Measurements from ENCODE around the gene BCAS3. TPM values are rescaled to one million over a fixed set of nuclear protein-coding genes. Genes with fewer than 3 reads are reported as not detected.

Gene BCAS3
- total and polyA plus RNA-seq, 2 donors (not counting 1 experiment from before 2014, with no cell fraction given) = 13.9 to 73.4 TPM

DNA sequence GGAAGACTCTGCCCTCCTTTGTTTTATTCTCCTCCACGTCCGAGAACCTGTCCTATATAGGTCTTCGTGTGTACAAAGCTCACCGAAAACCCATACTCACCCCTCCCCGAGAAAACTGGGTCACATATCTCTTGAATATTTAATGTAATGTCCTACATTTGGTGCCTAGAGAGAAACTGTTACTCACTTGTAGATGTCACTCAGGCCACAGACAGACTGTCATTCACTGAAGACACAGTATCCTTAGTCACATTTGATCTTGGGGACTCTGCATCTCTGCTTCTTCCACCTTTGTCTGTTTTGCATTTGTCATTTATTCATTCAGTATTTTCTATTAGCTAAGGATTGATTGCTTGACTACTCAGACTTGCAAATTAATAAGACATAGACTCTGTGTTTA lies 590.2 kb downstream of the BCAS3 start:
- TF ChIP-seq, protein P1, sequence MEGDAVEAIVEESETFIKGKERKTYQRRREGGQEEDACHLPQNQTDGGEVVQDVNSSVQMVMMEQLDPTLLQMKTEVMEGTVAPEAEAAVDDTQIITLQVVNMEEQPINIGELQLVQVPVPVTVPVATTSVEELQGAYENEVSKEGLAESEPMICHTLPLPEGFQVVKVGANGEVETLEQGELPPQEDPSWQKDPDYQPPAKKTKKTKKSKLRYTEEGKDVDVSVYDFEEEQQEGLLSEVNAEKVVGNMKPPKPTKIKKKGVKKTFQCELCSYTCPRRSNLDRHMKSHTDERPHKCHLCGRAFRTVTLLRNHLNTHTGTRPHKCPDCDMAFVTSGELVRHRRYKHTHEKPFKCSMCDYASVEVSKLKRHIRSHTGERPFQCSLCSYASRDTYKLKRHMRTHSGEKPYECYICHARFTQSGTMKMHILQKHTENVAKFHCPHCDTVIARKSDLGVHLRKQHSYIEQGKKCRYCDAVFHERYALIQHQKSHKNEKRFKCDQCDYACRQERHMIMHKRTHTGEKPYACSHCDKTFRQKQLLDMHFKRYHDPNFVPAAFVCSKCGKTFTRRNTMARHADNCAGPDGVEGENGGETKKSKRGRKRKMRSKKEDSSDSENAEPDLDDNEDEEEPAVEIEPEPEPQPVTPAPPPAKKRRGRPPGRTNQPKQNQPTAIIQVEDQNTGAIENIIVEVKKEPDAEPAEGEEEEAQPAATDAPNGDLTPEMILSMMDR (IDR thresholded peaks at IDR 0.05) = no peak
- TF ChIP-seq EZH2 (IDR thresholded peaks at IDR 0.05; ENCODE audit: borderline replicate concordance, insufficient read depth, low read depth, low read length, poor library complexity, severe bottlenecking) = no peak
- Mint-ChIP-seq H3K9me3 (ENCODE audit: insufficient read depth) (no peaks in the 10 kb centered on the region), H3K27ac (no peak overlapping the region), H3K27me3 (no peaks in the 10 kb centered on the region), H3K4me1 (no peaks in the 10 kb centered on the region), H3K4me3 (no peak overlapping the region)
- Histone ChIP-seq H3K27me3 (replicated peaks in 1 of 4; ENCODE audit: control extremely low read depth in 1 of 4, control insufficient read depth in 3 of 4, insufficient read depth in 4 of 4, low read length in 3 of 4) (no peaks in the 10 kb centered on the region), H3K9me3 (ENCODE audit: control extremely low read depth in 1 of 3, control insufficient read depth in 2 of 3, insufficient read depth in 1 of 3, low read length in 2 of 3) (no peaks in the 10 kb centered on the region), H4K20me1 (ENCODE audit: control insufficient read depth, insufficient read depth, low read length, poor library complexity, severe bottlenecking) (no peaks in the 10 kb centered on the region), H3K4me1 (ENCODE audit: control insufficient read depth in 2 of 2, insufficient read depth in 2 of 2, low read length in 2 of 2) (no peaks in the 10 kb centered on the region), H3K36me3 (replicated peaks in 1 of 2; ENCODE audit: control extremely low read depth in 1 of 2, control insufficient read depth in 1 of 2, extremely low read depth in 1 of 2, insufficient read depth in 2 of 2, low read length in 1 of 2) (no peaks in the 10 kb centered on the region), H3K4me3 (ENCODE audit: control extremely low read depth in 1 of 5, extremely low read depth in 1 of 5, insufficient read depth in 1 of 5, low read depth in 2 of 5, low read length in 4 of 5) (no peak overlapping the region), H2AFZ (ENCODE audit: insufficient read depth, low read depth, low read length, poor library complexity, severe bottlenecking) (no peak overlapping the region), H3K27ac (ENCODE audit: low read length in 2 of 2) (no peak overlapping the region), H3K9ac (ENCODE audit: low read length) (no peak overlapping the region), H3K79me2 (ENCODE audit: control insufficient read depth, insufficient read depth, low read length) (no peaks in the 10 kb centered on the region), H3K4me2 (replicated peaks; ENCODE audit: low read depth, low read length, poor library complexity, severe bottlenecking) (no peak overlapping the region)
- ATAC-seq (ENCODE audit: low read depth) (no peak), DNase-seq (no peak)
- ChIA-PET POLR2A (no interaction called here), CTCF (no interaction called here)
- WGBS (ENCODE audit: insufficient coverage) = 93% methylated on average over 2 of the region's 5 CpGs
- intact Hi-C loops (cut with micrococcal nuclease) = no loop called here

DNA sequence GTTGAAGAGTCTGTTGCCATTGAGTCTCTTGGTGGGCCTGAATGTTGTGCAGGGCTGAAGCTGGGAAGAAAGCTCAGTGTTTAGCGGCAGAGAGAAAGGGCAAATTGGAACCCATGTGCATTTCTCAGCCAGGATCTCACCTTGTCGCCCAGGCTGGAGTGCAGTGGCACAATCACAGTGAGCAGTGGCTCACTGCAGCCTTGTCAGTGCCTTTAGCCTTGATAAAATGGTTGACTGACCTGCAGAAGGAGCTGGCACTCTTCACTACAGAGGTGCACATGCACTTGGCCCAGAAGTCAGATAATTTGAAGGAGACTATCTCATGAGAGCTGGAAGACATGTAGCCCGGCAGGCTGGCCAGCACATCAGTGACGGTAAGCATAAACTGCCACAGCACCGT lies 597.7 kb downstream of the BCAS3 start:
- POLR2A ChIA-PET = no interaction called here
- H3K27ac Mint-ChIP-seq = no peak overlapping the region

More for the DNA sequence above, 597.7 kb downstream of the BCAS3 start:
- 100% methylated on average over 5 of the region's 5 CpGs for WGBS (ENCODE audit: insufficient coverage)
- no peak overlapping the region for H3K9ac ChIP-seq (ENCODE audit: low read length)
- DNase-seq (no peak), ATAC-seq (ENCODE audit: low read depth) (no peak)
- no peaks in the 10 kb centered on the region for H4K20me1 ChIP-seq (ENCODE audit: control insufficient read depth, insufficient read depth, low read length, poor library complexity, severe bottlenecking)
- no peaks in the 10 kb centered on the region for H3K27me3 ChIP-seq (replicated peaks in 1 of 4; ENCODE audit: control extremely low read depth in 1 of 4, control insufficient read depth in 3 of 4, insufficient read depth in 4 of 4, low read length in 3 of 4)
- no peak overlapping the region for H2AFZ ChIP-seq (ENCODE audit: insufficient read depth, low read depth, low read length, poor library complexity, severe bottlenecking)
- CTCF ChIA-PET = no interaction called here
- TF ChIP-seq, protein P1 (IDR thresholded peaks at IDR 0.05) = no peak
- no peak for TF ChIP-seq EZH2 (IDR thresholded peaks at IDR 0.05; ENCODE audit: borderline replicate concordance, insufficient read depth, low read depth, low read length, poor library complexity, severe bottlenecking)
- peaks cover 5 to 9% of the 10 kb centered on the region in 2 donors for H3K4me1 ChIP-seq (ENCODE audit: control insufficient read depth in 2 of 2, insufficient read depth in 2 of 2, low read length in 2 of 2)
- no peak overlapping the region for H3K4me2 ChIP-seq (replicated peaks; ENCODE audit: low read depth, low read length, poor library complexity, severe bottlenecking)
- no peaks in the 10 kb centered on the region for H3K79me2 ChIP-seq (ENCODE audit: control insufficient read depth, insufficient read depth, low read length)
- Mint-ChIP-seq H3K4me1 (peaks cover 9% of the 10 kb centered on the region), H3K4me3 (no peak overlapping the region), H3K27me3 (no peaks in the 10 kb centered on the region), H3K9me3 (ENCODE audit: insufficient read depth) (no peaks in the 10 kb centered on the region)
- H3K27ac ChIP-seq (ENCODE audit: low read length in 2 of 2) = no peak overlapping the region
- H3K36me3 ChIP-seq (replicated peaks in 1 of 2; ENCODE audit: control extremely low read depth in 1 of 2, control insufficient read depth in 1 of 2, extremely low read depth in 1 of 2, insufficient read depth in 2 of 2, low read length in 1 of 2) = no peaks in the 10 kb centered on the region
- H3K4me3 ChIP-seq (ENCODE audit: control extremely low read depth in 1 of 5, extremely low read depth in 1 of 5, insufficient read depth in 1 of 5, low read depth in 2 of 5, low read length in 4 of 5) = no peak overlapping the region
- H3K9me3 ChIP-seq (ENCODE audit: control extremely low read depth in 1 of 3, control insufficient read depth in 2 of 3, insufficient read depth in 1 of 3, low read length in 2 of 3) = no peaks in the 10 kb centered on the region
- intact Hi-C loops (cut with micrococcal nuclease) = no loop called here
